ENCODE measurements around the gene AGK.

GRCh38 chr7:141559961-141560360 is 8.8 kb downstream of the AGK start:
- no peak for TF ChIP-seq CTCF (IDR thresholded peaks at IDR 0.05; ENCODE audit: poor library complexity)
- TF ChIP-seq EZH2phosphoT487 (IDR thresholded peaks at IDR 0.05; ENCODE audit: low read depth, severe bottlenecking, unreplicated experiment), result no peak
- TF ChIP-seq EZH2 (IDR thresholded peaks at IDR 0.05; ENCODE audit: borderline replicate concordance), result no peak
